Muscle of leg (tissue), 11 donors: ENCODE data around the gene TRIM29. TPM values are rescaled to one million over a fixed set of nuclear protein-coding genes. Genes with fewer than 3 reads are reported as not detected.

Experiments
- DNase-seq: peaks from one replicate; pipeline ENCODE4 v3.0.0; 2013
- H3K27ac ChIP-seq: one replicate; pipeline ENCODE4 v1.5.1; 2013; ENCODE audit warnings: mild to moderate bottlenecking, low read length, control low read depth
- H3K27me3 ChIP-seq: one replicate; pipeline ENCODE4 v1.6.1; 2013; ENCODE audit warnings: low read length; ENCODE audit not compliant: control insufficient read depth, insufficient read depth
- H3K36me3 ChIP-seq: one replicate; pipeline ENCODE4 v1.6.1; 2013; ENCODE audit warnings: low read length; ENCODE audit not compliant: control insufficient read depth, insufficient read depth
- H3K4me1 ChIP-seq: one replicate; pipeline ENCODE4 v1.6.1; 2013; ENCODE audit warnings: low read length; ENCODE audit not compliant: control insufficient read depth, insufficient read depth
- H3K4me3 ChIP-seq: one replicate; pipeline ENCODE4 v1.5.1; 2013; ENCODE audit warnings: low read length, control low read depth
- H3K9me3 ChIP-seq: replicated peaks from 2 replicates; pipeline ENCODE4 v1.6.1; 2013; ENCODE audit warnings: low read depth, low read length; ENCODE audit not compliant: control insufficient read depth
- WGBS: methylation state at CpG from one replicate; pipeline ENCODE4 v1.1.5; 2013; ENCODE audit warnings: missing lambda C conversion rate; ENCODE audit not compliant: insufficient coverage; 5-methylcytosine and 5-hydroxymethylcytosine counted together
- polyA plus RNA-seq, 8 donors: library from polyadenylated mRNA; unstranded; fragments of 120-200 nt; gene quantifications; one replicate each; pipeline versions ENCODE4 v1.2.1 to v1.2.3, GENCODE V29; 2013; ENCODE audit warnings: inconsistent platforms in 1 of 8, low replicate concordance in 1 of 8; ENCODE audit not compliant: insufficient read length in 8 of 8, insufficient read depth in 1 of 8
- total RNA-seq: library from RNA; stranded (reverse); fragments of 120-200 nt; gene quantifications from one replicate; pipeline ENCODE4 v1.2.4, GENCODE V29; 2013

The TRIM29 gene
- total and polyA plus RNA-seq, 9 donors = 0.30 to 44.3 (median 0.52) TPM

DNA sequence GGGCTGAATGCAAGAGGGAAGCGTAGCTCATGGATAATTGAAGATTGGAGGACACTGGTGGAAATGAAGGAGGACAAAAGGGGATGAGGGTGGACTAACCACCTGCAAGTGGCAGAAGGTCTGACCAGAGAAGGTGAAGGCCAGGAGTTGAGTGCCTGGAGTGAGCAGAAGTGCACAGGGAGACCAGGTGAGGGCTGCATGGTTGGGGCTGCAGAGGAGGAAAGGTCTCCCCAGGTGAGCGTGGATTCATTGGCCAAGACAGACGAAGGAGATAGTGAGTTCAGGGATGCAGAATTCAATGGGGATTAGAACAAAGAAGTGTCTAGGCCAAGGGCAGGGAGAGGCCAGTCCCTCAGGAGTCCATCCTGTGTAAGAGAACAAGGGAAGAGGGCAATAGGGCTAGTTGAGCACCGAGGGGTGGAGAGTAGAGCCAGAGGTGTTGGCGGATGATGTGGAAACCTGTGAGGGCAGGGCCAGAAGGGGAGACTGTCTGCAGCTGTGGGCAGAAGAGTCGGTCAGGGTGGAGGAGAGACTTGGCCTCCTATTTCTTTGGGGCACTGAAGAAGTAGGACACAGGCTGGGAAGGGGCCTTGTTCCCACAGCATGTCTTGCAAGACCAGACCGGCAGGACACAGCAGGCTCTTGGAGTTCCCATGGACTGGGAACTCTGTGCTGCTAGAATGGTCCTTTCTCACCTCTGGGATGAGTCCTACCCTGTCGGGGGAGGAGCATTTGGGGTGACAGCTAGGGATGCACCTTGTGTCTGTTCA lies 6.7 kb downstream of the TRIM29 start:
- H3K4me1 ChIP-seq = peaks cover 4% of the 10 kb centered on the region
- no peak overlapping the region for H3K27ac ChIP-seq
- no peak for DNase-seq
- no peaks in the 10 kb centered on the region for H3K36me3 ChIP-seq
- WGBS = 80% methylated on average over 8 of the region's 8 CpGs
- H3K4me3 ChIP-seq = no peak overlapping the region
- no peaks in the 10 kb centered on the region for H3K9me3 ChIP-seq
- peaks cover 9% of the 10 kb centered on the region for H3K27me3 ChIP-seq

DNA sequence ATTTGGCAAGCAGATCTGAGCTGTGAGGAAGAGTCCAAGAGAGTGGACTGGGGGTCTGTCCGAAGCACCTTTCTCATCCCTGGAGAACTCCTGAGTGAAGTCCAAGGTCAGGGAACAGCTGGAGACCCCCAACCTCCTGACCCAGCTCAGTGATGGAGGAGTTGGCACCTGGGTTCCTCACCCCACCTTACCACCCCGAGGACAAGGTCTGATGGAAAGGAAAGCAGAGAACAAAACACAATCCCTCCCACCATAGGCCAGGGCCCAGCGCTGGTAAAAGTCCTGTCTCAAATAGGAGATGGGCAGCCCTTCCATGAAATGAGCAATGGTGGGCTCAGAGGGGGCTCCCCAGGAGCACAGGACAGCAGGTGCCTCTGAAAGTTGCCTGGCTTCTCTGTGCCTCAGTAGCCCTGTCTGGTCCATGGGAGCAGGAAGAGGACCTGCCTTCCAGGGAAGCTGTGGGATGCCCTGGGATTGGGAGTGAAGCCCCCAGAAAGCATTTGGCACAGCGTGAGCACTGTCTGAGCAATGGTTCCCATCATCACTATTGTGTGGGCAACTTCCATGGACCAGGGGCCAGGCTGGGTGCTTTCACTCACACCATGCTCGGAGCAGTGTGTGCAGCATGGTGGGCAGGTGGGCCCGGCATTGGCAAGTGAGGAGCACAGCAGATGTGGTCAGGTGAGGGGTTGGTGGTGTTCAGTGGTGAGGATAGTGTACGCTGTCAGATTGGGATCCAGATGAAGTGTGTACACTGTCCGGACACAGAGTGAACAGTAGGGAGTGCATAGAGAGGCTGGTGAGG lies 7.5 kb downstream of the TRIM29 start:
- H3K27ac ChIP-seq = no peak overlapping the region
- WGBS = 93% methylated on average over 5 of the region's 8 CpGs
- H3K36me3 ChIP-seq = no peaks in the 10 kb centered on the region
- no peaks in the 10 kb centered on the region for H3K9me3 ChIP-seq
- no peak for DNase-seq
- H3K4me3 ChIP-seq = no peak overlapping the region
- H3K27me3 ChIP-seq = peaks cover 12% of the 10 kb centered on the region
- H3K4me1 ChIP-seq = peaks cover 4% of the 10 kb centered on the region

DNA sequence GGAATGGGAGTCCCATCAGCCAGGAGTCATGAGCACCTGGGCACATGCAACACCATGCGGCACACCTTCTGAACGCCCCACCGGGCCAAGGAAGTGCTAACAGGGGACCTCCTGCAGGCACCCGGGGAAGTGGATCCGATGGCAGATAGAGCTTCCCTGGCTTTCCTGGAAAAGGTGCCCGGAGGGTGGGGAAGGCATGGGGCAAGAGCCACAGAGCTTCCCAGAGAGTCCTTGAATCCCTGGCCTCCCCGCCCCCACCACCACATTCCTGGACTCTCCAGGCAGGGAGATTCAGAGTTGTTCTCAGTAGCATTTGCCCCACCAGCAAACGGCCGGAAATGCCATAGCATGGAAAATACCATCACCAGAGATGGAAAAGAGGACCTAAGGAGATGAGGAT lies 8.3 kb downstream of the TRIM29 start:
- Histone ChIP-seq H3K4me3 (no peak overlapping the region), H3K4me1 (peaks cover 4% of the 10 kb centered on the region), H3K27ac (no peak overlapping the region), H3K36me3 (no peaks in the 10 kb centered on the region), H3K9me3 (no peaks in the 10 kb centered on the region), H3K27me3 (peaks cover 15% of the 10 kb centered on the region)
- DNase-seq = peak; percentile 28
- 88% methylated on average over 6 of the region's 9 CpGs for WGBS

DNA sequence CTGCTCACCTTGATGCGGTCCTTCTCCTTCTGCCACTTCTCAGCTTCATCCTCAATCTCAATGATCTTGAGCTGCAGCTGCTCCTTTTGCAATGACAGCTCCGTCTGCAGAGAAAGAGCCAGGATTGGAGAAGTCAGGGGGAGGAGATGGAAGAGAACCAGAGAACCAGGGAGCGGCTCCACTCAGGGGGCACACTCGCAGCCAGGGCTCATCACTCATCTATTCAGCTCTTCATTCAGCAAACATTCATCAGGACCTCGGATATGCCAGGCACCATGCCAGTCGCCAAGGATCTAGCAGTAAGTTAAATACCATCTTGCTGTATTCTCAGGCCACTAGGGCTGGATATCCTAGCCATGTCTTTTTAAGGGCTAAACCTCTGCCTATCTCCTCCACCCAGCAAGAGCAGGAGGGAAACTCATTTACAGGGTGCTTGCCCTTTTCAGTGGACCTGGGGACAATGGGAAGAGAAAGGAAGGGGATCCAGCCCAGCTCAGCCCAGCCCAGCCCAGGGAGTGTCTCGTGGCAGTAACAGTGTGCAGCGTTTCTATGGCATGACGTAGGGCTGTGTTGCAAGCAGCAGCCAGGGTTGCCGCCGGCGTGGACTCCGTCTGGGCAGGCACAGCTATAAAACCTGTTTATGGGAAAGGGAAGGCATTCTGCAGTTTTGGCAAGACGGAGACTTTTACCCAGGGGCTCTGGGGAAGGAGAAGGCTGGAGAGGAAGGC lies 9.4 kb downstream of the TRIM29 start:
- Histone ChIP-seq H3K4me1 (peaks cover 4% of the 10 kb centered on the region), H3K9me3 (no peaks in the 10 kb centered on the region), H3K27ac (peak overlapping the region; percentile 60), H3K4me3 (no peak overlapping the region), H3K36me3 (no peaks in the 10 kb centered on the region), H3K27me3 (peaks cover 15% of the 10 kb centered on the region)
- WGBS = 38% methylated on average over 10 of the region's 14 CpGs
- peak; percentile 71 for DNase-seq

DNA sequence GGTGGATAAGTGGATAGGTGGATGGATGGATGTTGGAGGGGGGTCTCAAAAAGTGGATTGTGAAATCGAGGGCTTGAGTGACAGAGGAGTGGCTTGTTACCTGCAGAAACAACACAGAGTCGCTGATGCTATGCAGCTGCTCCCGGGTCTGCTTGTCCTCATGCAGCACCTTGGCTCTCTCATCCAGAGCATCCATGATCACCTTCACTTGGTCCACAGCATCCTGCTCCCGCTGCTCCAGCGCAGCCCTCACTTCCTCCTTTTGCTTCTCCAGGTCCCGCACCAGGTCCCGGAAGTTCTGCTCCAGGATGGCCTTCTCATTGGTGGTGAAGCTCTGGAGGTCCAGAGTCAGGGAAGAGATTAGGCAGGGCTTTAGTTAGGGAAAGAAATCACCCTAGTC lies 10.7 kb downstream of the TRIM29 start:
- WGBS = 92% methylated on average over 3 of the region's 7 CpGs
- Histone ChIP-seq H3K9me3 (no peaks in the 10 kb centered on the region), H3K4me3 (no peak overlapping the region), H3K36me3 (no peaks in the 10 kb centered on the region), H3K27ac (no peak overlapping the region), H3K4me1 (peaks cover 4% of the 10 kb centered on the region), H3K27me3 (peaks cover 15% of the 10 kb centered on the region)
- DNase-seq = no peak

DNA sequence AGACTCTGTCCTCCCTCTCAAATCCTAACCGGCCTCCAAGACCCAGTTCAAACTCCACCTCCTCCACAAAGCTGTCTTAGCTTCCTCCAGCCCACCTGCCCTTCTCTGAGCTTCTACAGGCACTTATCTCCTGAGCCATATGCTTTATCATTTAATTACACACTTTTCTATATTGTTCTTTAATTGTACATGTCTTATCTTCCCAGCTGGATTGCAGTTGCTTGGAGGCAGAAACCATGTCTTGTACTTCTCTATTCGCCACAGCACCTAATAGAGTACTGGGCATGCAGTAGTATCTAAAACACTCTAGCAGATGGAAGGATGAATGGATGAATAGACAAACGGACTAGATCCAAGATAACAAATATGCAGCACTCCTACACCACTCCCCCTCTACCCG lies 11.3 kb downstream of the TRIM29 start:
- WGBS = 100% methylated on average over 1 of the region's 4 CpGs
- no peak overlapping the region for H3K4me3 ChIP-seq
- no peak overlapping the region for H3K27ac ChIP-seq
- peaks cover 17% of the 10 kb centered on the region for H3K27me3 ChIP-seq
- no peaks in the 10 kb centered on the region for H3K36me3 ChIP-seq
- no peaks in the 10 kb centered on the region for H3K9me3 ChIP-seq
- H3K4me1 ChIP-seq = peaks cover 4% of the 10 kb centered on the region
- no peak for DNase-seq

DNA sequence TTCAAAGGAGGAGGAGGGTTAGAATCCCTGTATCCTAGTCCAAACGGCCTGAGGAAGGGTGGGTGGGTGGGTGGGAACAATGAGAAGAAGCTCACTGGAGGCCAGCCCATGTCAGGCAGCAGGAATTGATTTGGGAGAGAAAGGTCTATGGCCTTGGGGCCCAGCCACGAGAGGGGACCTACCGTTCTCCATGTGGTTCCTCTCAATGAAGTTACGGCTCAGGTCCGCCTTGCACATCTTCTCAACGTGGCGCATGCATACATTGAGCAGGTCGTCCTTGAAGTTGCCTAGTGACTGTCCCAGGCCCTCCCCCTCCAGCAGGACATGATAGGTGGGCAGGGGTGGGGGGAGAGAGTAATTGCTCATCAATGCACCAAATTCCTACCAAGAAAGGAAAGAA lies 12.4 kb downstream of the TRIM29 start:
- Histone ChIP-seq H3K9me3 (no peaks in the 10 kb centered on the region), H3K27me3 (peaks cover 17% of the 10 kb centered on the region)

DNA sequence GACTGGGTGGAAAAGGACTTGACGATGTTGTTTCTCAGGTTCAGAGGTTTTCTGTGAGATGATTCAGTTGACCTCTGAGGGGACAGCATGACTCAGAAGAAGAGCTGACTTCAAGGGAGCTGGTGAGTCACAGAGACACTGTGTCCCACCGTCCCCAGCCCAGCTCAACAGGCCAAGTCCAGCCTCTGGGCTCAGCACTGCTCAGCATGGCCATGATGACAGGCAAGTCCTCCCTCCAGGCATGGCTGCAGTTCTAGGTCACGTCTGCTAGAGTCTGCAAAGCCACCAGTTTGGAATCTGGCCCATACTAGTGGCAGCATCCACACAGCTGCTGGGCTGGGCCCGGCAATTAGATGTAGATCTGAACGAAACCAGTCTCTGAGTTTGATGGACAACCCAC lies 12.9 kb downstream of the TRIM29 start:
- Histone ChIP-seq H3K27me3 (peaks cover 17% of the 10 kb centered on the region), H3K36me3 (no peaks in the 10 kb centered on the region), H3K4me1 (peaks cover 4% of the 10 kb centered on the region), H3K9me3 (no peaks in the 10 kb centered on the region), H3K4me3 (no peak overlapping the region), H3K27ac (no peak overlapping the region)
- 74% methylated on average over 5 of the region's 5 CpGs for WGBS
- peak; percentile 26 for DNase-seq

More for the DNA sequence above, 12.4 kb downstream of the TRIM29 start:
- WGBS = 88% methylated on average over 2 of the region's 8 CpGs
- Histone ChIP-seq H3K27ac (no peak overlapping the region), H3K4me1 (peaks cover 4% of the 10 kb centered on the region), H3K4me3 (no peak overlapping the region), H3K36me3 (no peaks in the 10 kb centered on the region)
- no peak for DNase-seq

DNA sequence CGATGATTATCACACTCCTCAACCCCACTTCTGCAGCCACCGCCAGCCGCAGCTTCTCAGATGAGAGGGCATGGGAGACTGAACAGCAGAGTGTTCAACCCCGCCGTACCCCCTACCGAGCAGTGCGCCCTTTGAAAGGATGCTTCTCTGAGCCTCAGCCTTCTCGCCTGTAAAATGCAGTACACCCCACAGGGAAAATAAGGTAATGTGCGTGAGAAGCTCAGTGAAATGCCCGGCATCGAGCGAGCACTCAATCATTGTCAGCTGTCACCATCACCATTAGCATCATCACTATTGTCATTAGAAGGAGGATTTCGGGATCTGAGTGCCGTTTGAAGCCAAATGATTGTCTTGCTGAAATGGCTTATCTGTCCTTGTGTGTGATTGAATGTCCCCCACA lies 13.6 kb downstream of the TRIM29 start:
- no CpG with 5 or more reads among the region's 14 CpGs for WGBS
- no peak for DNase-seq
- Histone ChIP-seq H3K36me3 (no peaks in the 10 kb centered on the region), H3K9me3 (no peaks in the 10 kb centered on the region), H3K4me1 (peaks cover 4% of the 10 kb centered on the region), H3K27me3 (peaks cover 17% of the 10 kb centered on the region), H3K4me3 (no peak overlapping the region), H3K27ac (no peak overlapping the region)

DNA sequence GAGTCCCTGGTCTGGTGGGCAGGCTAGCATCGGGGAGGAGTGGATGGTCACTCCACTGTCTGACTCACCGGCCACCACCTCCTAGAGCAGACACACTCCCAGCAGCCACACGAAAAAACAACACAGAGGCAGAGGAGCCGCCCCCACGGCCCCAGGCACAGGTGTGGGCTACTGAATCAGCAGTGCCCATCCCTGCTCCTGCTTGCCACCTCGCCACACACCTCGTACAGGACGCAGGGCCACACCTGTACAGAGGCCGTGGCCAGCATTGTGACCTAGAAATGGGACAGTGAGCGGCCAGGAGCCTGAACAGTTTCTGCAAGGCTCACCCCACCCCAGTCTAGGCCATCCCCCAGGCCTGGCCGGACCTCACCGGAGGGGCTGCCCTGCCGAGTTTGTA lies 14.0 kb downstream of the TRIM29 start:
- 77% methylated on average over 13 of the region's 13 CpGs for WGBS
- Histone ChIP-seq H3K27ac (no peak overlapping the region), H3K4me3 (no peak overlapping the region), H3K27me3 (peaks cover 15% of the 10 kb centered on the region), H3K4me1 (peaks cover 4% of the 10 kb centered on the region), H3K36me3 (no peaks in the 10 kb centered on the region), H3K9me3 (no peaks in the 10 kb centered on the region)
- DNase-seq = no peak
